WTC11 (cell line): Measurements from ENCODE around the gene NTNG2. TPM values are rescaled to one million over a fixed set of nuclear protein-coding genes. Genes with fewer than 3 reads are reported as not detected.

Source experiments
- ATAC-seq: fragments of 200-7000 bp; cut with Tn5 transposase; 2 replicates; pipeline ENCODE4 v1.10.0; 2021; ENCODE audit warnings: mild to moderate bottlenecking, moderate library complexity
- CTCF ChIA-PET: fragments of 300-600 bp; sonication (Branson Sonifier 250); formaldehyde crosslinking; loops from one replicate; lab custom pipeline; 2021; ENCODE audit warnings: antibody characterized with exemption; lab: Charles Lee
- POLR2A ChIA-PET: fragments of 350-600 bp; sonication (Branson Sonifier 250); formaldehyde crosslinking; loops from one replicate; lab custom pipeline; 2021; ENCODE audit warnings: antibody characterized with exemption; lab: Charles Lee
- DNase-seq: peaks from one replicate; pipeline ENCODE4 v3.0.0; 2021; ENCODE audit warnings: low spot score
- H3K27ac Mint-ChIP-seq: 2 replicates; pipeline ENCODE4 v1.8.0; 2021; ENCODE audit warnings: mixed read lengths
- H3K27me3 Mint-ChIP-seq: 2 replicates; pipeline ENCODE4 v1.8.0; 2021; ENCODE audit warnings: low read depth, mild to moderate bottlenecking, moderate library complexity, mixed read lengths
- H3K36me3 Mint-ChIP-seq: 2 replicates; pipeline ENCODE4 v1.8.0; 2021; ENCODE audit warnings: mixed read lengths
- H3K4me1 Mint-ChIP-seq: 2 replicates; pipeline ENCODE4 v1.8.0; 2022; ENCODE audit warnings: mixed read lengths
- H3K4me3 Mint-ChIP-seq: 2 replicates; pipeline ENCODE4 v1.8.0; 2021; ENCODE audit warnings: mild to moderate bottlenecking, moderate library complexity, mixed read lengths
- H3K9me3 Mint-ChIP-seq: 2 replicates; pipeline ENCODE4 v1.8.0; 2021; ENCODE audit warnings: mixed read lengths
- ATF1 ChIP-seq: sonication (generic); formaldehyde crosslinking; IDR thresholded peaks from 2 replicates; pipeline ENCODE4 v1.8.1; 2023; ENCODE audit warnings: mild to moderate bottlenecking, moderate library complexity, missing genetic modification reagents
- CTCF ChIP-seq: fragments of 200-600 bp; IDR thresholded peaks from 2 replicates; pipeline ENCODE4 v1.8.0; 2022; ENCODE audit warnings: antibody characterized with exemption
- E2F4 ChIP-seq: sonication (generic); formaldehyde crosslinking; IDR thresholded peaks from 2 replicates; pipeline ENCODE4 v1.8.1; 2022; ENCODE audit warnings: low read depth, mild to moderate bottlenecking, moderate library complexity, missing genetic modification reagents, borderline replicate concordance
- FOXP1 ChIP-seq: sonication (generic); formaldehyde crosslinking; IDR thresholded peaks from 2 replicates; pipeline ENCODE4 v1.8.0; 2022; ENCODE audit warnings: missing genetic modification reagents, mild to moderate bottlenecking, moderate library complexity, borderline replicate concordance
- IRF1 ChIP-seq: sonication (generic); formaldehyde crosslinking; IDR thresholded peaks from 2 replicates; pipeline ENCODE4 v1.8.0; 2023; ENCODE audit warnings: missing genetic modification reagents
- KAT7 ChIP-seq: sonication (generic); formaldehyde crosslinking; IDR thresholded peaks from 2 replicates; pipeline ENCODE4 v1.8.1; 2023; ENCODE audit warnings: missing genetic modification reagents, mild to moderate bottlenecking, borderline replicate concordance
- NFATC4 ChIP-seq: fragments of 250-450 bp; sonication (Bioruptor Pico); IDR thresholded peaks from 2 replicates; pipeline ENCODE4 v1.9.0; 2021; ENCODE audit warnings: mild to moderate bottlenecking
- NFYB ChIP-seq: sonication (generic); formaldehyde crosslinking; conservative IDR thresholded peaks from 2 replicates; pipeline ENCODE4 v1.8.0; 2022; ENCODE audit warnings: low read depth, missing genetic modification reagents
- OVOL2 ChIP-seq: fragments of 250-450 bp; sonication (Bioruptor Pico); IDR thresholded peaks from 2 replicates; pipeline ENCODE4 v1.9.0; 2021; ENCODE audit warnings: mild to moderate bottlenecking, borderline replicate concordance
- PRRX2 ChIP-seq: fragments of 250-450 bp; sonication (Bioruptor Pico); IDR thresholded peaks from 2 replicates; pipeline ENCODE4 v1.8.0; 2021; ENCODE audit warnings: mild to moderate bottlenecking
- SP1 ChIP-seq: sonication (generic); formaldehyde crosslinking; conservative IDR thresholded peaks from 2 replicates; pipeline ENCODE4 v1.8.1; 2022; ENCODE audit warnings: missing genetic modification reagents
- TP53 ChIP-seq: sonication (generic); formaldehyde crosslinking; IDR thresholded peaks from 2 replicates; pipeline ENCODE4 v1.8.1; 2023; ENCODE audit warnings: mild to moderate bottlenecking, missing genetic modification reagents
- ZBTB43 ChIP-seq: sonication (generic); formaldehyde crosslinking; IDR thresholded peaks from 2 replicates; pipeline ENCODE4 v1.8.1; 2023; ENCODE audit warnings: mild to moderate bottlenecking, missing genetic modification reagents
- ZNF263 ChIP-seq: sonication (generic); formaldehyde crosslinking; IDR thresholded peaks from 2 replicates; pipeline ENCODE4 v1.8.1; 2022; ENCODE audit warnings: low read depth, mild to moderate bottlenecking, moderate library complexity, missing genetic modification reagents
- ZNF416 ChIP-seq: fragments of 250-450 bp; sonication (Bioruptor Pico); IDR thresholded peaks from 2 replicates; pipeline ENCODE4 v1.9.0; 2021; ENCODE audit warnings: mild to moderate bottlenecking, inconsistent platforms
- ZNF423 ChIP-seq: fragments of 250-450 bp; sonication (Bioruptor Pico); IDR thresholded peaks from 2 replicates; pipeline ENCODE4 v2.1.2; 2022; ENCODE audit warnings: mild to moderate bottlenecking, moderate library complexity
- ZNF512 ChIP-seq: sonication (generic); formaldehyde crosslinking; IDR thresholded peaks from 2 replicates; pipeline ENCODE4 v1.8.1; 2022; ENCODE audit warnings: missing genetic modification reagents, borderline replicate concordance
- total RNA-seq: library from RNA; stranded (reverse); gene quantifications from 3 replicates; pipeline ENCODE4 v1.2.3, GENCODE V29; 2021
- TF ChIP-seq, protein P1 (sequence below): sonication (generic); formaldehyde crosslinking; IDR thresholded peaks from 2 replicates; pipeline ENCODE4 v1.8.1; 2023; ENCODE audit warnings: mild to moderate bottlenecking, missing genetic modification reagents
- TF ChIP-seq, protein P2 (sequence below): fragments of 250-450 bp; sonication (Bioruptor Pico); IDR thresholded peaks from 2 replicates; pipeline ENCODE4 v1.8.0; 2021; ENCODE audit warnings: mild to moderate bottlenecking
- TF ChIP-seq, protein P3 (sequence below): fragments of 250-450 bp; sonication (Bioruptor Pico); IDR thresholded peaks from 2 replicates; pipeline ENCODE4 v1.9.0; 2021; ENCODE audit warnings: mild to moderate bottlenecking

Gene NTNG2
- total RNA-seq, 1 experiment from 2014 or later = 3.1 TPM

DNA sequence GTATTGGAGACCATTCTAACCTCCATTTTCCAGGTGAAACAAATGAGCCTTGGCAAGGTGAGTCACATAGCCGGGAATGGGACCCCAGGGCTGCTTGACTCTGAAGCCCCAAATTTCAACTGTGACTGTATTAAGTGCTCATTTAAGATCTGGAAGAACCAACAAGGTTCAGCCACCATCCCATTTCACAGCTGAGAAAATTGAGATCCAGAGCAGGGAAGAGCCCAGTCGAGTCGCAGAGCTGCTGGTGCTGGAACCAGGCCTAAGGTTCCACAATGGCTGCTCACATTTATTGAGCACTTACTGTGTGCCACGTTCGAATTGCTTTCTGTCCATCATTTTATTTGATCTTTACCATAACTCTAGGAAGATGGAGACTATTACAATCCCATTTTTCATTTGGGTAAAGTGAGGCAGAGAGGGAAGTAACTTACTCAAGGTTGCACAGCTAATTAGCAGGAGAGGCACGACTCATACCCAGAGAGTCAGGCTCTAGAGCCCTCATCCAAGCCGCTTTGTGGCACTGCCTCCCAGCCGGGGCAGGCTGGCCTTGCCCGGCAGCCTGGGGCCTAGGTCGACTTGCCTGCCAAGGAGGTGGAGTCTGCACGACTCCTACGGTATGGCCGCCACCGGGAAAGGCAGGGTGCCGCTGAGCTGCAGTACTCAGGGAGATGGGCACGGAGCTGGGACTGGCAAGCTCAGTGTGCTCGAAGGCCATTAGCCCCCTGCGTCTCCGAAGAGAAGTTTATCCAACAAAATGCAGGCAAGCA is 4.3 kb upstream of the NTNG2 start:
- CTCF ChIA-PET = interaction anchor here (1.1 to 3.0 kb wide), 2 partner anchors 12 to 78 kb away, joined by 3 to 13 read pairs; no protein-coding TSS in a partner anchor
- H3K27me3 Mint-ChIP-seq = peaks cover 32% of the 10 kb centered on the region

More for the DNA sequence above, 4.3 kb upstream of the NTNG2 start:
- Mint-ChIP-seq H3K9me3 (no peaks in the 10 kb centered on the region), H3K4me1 (peaks cover 30% of the 10 kb centered on the region), H3K4me3 (no peak overlapping the region), H3K27ac (no peak overlapping the region), H3K36me3 (no peaks in the 10 kb centered on the region)
- TF ChIP-seq CTCF = no peak
- no peak for TF ChIP-seq ZNF512 (CRISPR knock-in tag)
- TF ChIP-seq FOXP1 (CRISPR knock-in tag) = no peak
- no peak for TF ChIP-seq ZNF263 (CRISPR knock-in tag)
- TF ChIP-seq, protein P1, sequence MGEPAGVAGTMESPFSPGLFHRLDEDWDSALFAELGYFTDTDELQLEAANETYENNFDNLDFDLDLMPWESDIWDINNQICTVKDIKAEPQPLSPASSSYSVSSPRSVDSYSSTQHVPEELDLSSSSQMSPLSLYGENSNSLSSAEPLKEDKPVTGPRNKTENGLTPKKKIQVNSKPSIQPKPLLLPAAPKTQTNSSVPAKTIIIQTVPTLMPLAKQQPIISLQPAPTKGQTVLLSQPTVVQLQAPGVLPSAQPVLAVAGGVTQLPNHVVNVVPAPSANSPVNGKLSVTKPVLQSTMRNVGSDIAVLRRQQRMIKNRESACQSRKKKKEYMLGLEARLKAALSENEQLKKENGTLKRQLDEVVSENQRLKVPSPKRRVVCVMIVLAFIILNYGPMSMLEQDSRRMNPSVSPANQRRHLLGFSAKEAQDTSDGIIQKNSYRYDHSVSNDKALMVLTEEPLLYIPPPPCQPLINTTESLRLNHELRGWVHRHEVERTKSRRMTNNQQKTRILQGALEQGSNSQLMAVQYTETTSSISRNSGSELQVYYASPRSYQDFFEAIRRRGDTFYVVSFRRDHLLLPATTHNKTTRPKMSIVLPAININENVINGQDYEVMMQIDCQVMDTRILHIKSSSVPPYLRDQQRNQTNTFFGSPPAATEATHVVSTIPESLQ = no peak
- TF ChIP-seq ZNF416 = no peak
- TF ChIP-seq ZBTB43 (CRISPR knock-in tag) = no peak
- TF ChIP-seq, protein P2, sequence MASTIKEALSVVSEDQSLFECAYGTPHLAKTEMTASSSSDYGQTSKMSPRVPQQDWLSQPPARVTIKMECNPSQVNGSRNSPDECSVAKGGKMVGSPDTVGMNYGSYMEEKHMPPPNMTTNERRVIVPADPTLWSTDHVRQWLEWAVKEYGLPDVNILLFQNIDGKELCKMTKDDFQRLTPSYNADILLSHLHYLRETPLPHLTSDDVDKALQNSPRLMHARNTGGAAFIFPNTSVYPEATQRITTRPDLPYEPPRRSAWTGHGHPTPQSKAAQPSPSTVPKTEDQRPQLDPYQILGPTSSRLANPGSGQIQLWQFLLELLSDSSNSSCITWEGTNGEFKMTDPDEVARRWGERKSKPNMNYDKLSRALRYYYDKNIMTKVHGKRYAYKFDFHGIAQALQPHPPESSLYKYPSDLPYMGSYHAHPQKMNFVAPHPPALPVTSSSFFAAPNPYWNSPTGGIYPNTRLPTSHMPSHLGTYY = no peak
- no peak for TF ChIP-seq TP53 (CRISPR knock-in tag)
- no peak for TF ChIP-seq E2F4
- TF ChIP-seq ATF1 = no peak
- no peak for TF ChIP-seq IRF1 (CRISPR knock-in tag)
- no peak for TF ChIP-seq ZNF423 (CRISPR knock-in tag)
- TF ChIP-seq PRRX2 (CRISPR knock-in tag) = no peak
- no peak for TF ChIP-seq NFYB (CRISPR knock-in tag)
- no peak for TF ChIP-seq SP1 (CRISPR knock-in tag)
- no peak for TF ChIP-seq NFATC4 (CRISPR knock-in tag)
- TF ChIP-seq KAT7 = no peak
- no peak for TF ChIP-seq OVOL2 (CRISPR knock-in tag)
- TF ChIP-seq, protein P3, sequence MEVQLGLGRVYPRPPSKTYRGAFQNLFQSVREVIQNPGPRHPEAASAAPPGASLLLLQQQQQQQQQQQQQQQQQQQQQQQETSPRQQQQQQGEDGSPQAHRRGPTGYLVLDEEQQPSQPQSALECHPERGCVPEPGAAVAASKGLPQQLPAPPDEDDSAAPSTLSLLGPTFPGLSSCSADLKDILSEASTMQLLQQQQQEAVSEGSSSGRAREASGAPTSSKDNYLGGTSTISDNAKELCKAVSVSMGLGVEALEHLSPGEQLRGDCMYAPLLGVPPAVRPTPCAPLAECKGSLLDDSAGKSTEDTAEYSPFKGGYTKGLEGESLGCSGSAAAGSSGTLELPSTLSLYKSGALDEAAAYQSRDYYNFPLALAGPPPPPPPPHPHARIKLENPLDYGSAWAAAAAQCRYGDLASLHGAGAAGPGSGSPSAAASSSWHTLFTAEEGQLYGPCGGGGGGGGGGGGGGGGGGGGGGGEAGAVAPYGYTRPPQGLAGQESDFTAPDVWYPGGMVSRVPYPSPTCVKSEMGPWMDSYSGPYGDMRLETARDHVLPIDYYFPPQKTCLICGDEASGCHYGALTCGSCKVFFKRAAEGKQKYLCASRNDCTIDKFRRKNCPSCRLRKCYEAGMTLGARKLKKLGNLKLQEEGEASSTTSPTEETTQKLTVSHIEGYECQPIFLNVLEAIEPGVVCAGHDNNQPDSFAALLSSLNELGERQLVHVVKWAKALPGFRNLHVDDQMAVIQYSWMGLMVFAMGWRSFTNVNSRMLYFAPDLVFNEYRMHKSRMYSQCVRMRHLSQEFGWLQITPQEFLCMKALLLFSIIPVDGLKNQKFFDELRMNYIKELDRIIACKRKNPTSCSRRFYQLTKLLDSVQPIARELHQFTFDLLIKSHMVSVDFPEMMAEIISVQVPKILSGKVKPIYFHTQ (CRISPR knock-in tag) = no peak
- no peak for DNase-seq
- ATAC-seq = no peak
- POLR2A ChIA-PET = no interaction called here
